ENCODE results near the gene ETV2. TPM values are rescaled to one million over a fixed set of nuclear protein-coding genes. Genes with fewer than 3 reads are reported as not detected.

ETV2 gene
- polyA plus RNA-seq, 2 of the 4 experiments (the other 2 are of a cell fraction) = 0.36 to 1.3 TPM

DNA sequence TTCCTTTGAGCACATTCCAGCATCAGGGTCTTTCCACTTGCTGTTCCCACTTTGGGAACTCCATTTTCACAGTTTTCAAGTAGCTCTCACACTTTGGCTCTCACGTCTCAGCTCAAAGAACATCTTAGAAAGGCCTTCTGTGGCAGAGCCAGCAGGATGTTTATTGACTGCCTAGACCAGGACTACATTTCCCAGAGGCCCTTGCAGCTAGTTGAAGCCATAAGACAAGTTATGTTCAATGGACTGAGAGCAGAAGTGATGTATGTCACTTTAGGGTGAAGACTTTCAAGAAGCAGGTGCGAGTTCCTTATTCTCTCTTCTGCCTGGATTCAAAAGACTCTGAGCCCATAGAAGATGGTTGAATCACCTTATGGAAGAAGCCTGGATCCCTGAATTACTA lies 33.3 kb upstream of the ETV2 start:
- 5% methylated on average over 2 of the region's 2 CpGs for WGBS (ENCODE audit: missing lambda C conversion rate)
- no peak overlapping the region for H3K4me3 ChIP-seq
- POLR2A ChIA-PET = interaction anchor here (1.1 kb wide), 1 partner anchor 20 kb away, joined by 3 read pairs; no protein-coding TSS in a partner anchor
- H3K27ac ChIP-seq = no peak overlapping the region
- TF ChIP-seq ZFP36 (IDR thresholded peaks at IDR 0.05; ENCODE audit: borderline replicate concordance, partially characterized antibody) (no peak), EHMT2 (IDR thresholded peaks at IDR 0.05; ENCODE audit: low read depth) (no peak), SREBF2 (IDR thresholded peaks at IDR 0.05) (no peak), TP53 (CRISPR knock-in tag; IDR thresholded peaks at IDR 0.05) (no peak), HEYL (CRISPR knock-in tag; IDR thresholded peaks at IDR 0.05) (no peak), MYC (IDR thresholded peaks at IDR 0.05; ENCODE audit: borderline replicate concordance, low read length) (no peak), CEBPB (IDR thresholded peaks at IDR 0.05) (no peak), PHF8 (IDR thresholded peaks at IDR 0.05; ENCODE audit: borderline replicate concordance, low read depth) (no peak), KDM1A (IDR thresholded peaks at IDR 0.05; ENCODE audit: low read depth) (no peak), TFCP2L1 (CRISPR knock-in tag; IDR thresholded peaks at IDR 0.05) (no peak), MAFK (IDR thresholded peaks at IDR 0.05; ENCODE audit: partially characterized antibody) (no peak), SMC3 (IDR thresholded peaks at IDR 0.05) (no peak), CBX2 (IDR thresholded peaks at IDR 0.05; ENCODE audit: borderline replicate concordance, low read depth) (no peak), FOSB (CRISPR knock-in tag; IDR thresholded peaks at IDR 0.05) (no peak), MAZ (IDR thresholded peaks at IDR 0.05; ENCODE audit: borderline replicate concordance, low read depth, low read length) (no peak), HOXB13 (CRISPR knock-in tag; IDR thresholded peaks at IDR 0.05; ENCODE audit: low read depth) (no peak)
- TF ChIP-seq, protein P1, sequence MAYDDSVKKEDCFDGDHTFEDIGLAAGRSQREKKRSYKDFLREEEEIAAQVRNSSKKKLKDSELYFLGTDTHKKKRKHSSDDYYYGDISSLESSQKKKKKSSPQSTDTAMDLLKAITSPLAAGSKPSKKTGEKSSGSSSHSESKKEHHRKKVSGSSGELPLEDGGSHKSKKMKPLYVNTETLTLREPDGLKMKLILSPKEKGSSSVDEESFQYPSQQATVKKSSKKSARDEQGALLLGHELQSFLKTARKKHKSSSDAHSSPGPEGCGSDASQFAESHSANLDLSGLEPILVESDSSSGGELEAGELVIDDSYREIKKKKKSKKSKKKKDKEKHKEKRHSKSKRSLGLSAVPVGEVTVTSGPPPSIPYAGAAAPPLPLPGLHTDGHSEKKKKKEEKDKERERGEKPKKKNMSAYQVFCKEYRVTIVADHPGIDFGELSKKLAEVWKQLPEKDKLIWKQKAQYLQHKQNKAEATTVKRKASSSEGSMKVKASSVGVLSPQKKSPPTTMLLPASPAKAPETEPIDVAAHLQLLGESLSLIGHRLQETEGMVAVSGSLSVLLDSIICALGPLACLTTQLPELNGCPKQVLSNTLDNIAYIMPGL (CRISPR knock-in tag; IDR thresholded peaks at IDR 0.05; ENCODE audit: borderline replicate concordance) = no peak
- TF ChIP-seq, protein P2, sequence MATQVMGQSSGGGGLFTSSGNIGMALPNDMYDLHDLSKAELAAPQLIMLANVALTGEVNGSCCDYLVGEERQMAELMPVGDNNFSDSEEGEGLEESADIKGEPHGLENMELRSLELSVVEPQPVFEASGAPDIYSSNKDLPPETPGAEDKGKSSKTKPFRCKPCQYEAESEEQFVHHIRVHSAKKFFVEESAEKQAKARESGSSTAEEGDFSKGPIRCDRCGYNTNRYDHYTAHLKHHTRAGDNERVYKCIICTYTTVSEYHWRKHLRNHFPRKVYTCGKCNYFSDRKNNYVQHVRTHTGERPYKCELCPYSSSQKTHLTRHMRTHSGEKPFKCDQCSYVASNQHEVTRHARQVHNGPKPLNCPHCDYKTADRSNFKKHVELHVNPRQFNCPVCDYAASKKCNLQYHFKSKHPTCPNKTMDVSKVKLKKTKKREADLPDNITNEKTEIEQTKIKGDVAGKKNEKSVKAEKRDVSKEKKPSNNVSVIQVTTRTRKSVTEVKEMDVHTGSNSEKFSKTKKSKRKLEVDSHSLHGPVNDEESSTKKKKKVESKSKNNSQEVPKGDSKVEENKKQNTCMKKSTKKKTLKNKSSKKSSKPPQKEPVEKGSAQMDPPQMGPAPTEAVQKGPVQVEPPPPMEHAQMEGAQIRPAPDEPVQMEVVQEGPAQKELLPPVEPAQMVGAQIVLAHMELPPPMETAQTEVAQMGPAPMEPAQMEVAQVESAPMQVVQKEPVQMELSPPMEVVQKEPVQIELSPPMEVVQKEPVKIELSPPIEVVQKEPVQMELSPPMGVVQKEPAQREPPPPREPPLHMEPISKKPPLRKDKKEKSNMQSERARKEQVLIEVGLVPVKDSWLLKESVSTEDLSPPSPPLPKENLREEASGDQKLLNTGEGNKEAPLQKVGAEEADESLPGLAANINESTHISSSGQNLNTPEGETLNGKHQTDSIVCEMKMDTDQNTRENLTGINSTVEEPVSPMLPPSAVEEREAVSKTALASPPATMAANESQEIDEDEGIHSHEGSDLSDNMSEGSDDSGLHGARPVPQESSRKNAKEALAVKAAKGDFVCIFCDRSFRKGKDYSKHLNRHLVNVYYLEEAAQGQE (IDR thresholded peaks at IDR 0.05) = no peak
- TF ChIP-seq, protein P3, sequence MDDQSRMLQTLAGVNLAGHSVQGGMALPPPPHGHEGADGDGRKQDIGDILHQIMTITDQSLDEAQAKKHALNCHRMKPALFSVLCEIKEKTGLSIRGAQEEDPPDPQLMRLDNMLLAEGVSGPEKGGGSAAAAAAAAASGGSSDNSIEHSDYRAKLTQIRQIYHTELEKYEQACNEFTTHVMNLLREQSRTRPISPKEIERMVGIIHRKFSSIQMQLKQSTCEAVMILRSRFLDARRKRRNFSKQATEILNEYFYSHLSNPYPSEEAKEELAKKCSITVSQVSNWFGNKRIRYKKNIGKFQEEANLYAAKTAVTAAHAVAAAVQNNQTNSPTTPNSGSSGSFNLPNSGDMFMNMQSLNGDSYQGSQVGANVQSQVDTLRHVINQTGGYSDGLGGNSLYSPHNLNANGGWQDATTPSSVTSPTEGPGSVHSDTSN (IDR thresholded peaks at IDR 0.05) = no peak
- TF ChIP-seq, protein P4, sequence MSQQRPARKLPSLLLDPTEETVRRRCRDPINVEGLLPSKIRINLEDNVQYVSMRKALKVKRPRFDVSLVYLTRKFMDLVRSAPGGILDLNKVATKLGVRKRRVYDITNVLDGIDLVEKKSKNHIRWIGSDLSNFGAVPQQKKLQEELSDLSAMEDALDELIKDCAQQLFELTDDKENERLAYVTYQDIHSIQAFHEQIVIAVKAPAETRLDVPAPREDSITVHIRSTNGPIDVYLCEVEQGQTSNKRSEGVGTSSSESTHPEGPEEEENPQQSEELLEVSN (IDR thresholded peaks at IDR 0.05; ENCODE audit: borderline replicate concordance, low read depth) = no peak
- H3K4me2 ChIP-seq = no peak overlapping the region
- peak in 1 of 2 experiments; percentile 53 for DNase-seq (ENCODE audit: low read depth in 1 of 2, low spot score in 1 of 2)
- FAIRE-seq = no peak
- no peak for ATAC-seq
- H3K4me1 ChIP-seq = peaks cover 7% of the 10 kb centered on the region; the same call in 2 of the 3 replicates
- H3K9me3 ChIP-seq = peaks cover 33% of the 10 kb centered on the region
- CTCF ChIA-PET = interaction anchor here (0.7 to 9.4 kb wide), 12 partner anchors 9 to 118 kb away, joined by 3 to 55 read pairs (median 4); no protein-coding TSS in a partner anchor

All from A549 (cell line).